HUES48 (cell line): ENCODE data around the gene IGFBP4.

Experiments
- H3K27ac ChIP-seq: one replicate; pipeline ENCODE4 v1.7.0; 2013; ENCODE audit warnings: low read depth, low read length, inconsistent platforms
- H3K27me3 ChIP-seq: 2 replicates; pipeline ENCODE4 v1.6.1; 2013; ENCODE audit warnings: mild to moderate bottlenecking, low read length; ENCODE audit not compliant: control insufficient read depth, insufficient read depth
- H3K36me3 ChIP-seq: 2 replicates; pipeline ENCODE4 v1.6.1; 2013; ENCODE audit warnings: low read length; ENCODE audit not compliant: control insufficient read depth, insufficient read depth
- H3K4me1 ChIP-seq: 2 replicates; pipeline ENCODE4 v1.6.1; 2013; ENCODE audit warnings: mild to moderate bottlenecking, low read length; ENCODE audit not compliant: control insufficient read depth, insufficient read depth
- H3K4me3 ChIP-seq: 2 replicates; pipeline ENCODE4 v1.5.1; 2013; ENCODE audit warnings: mild to moderate bottlenecking, low read depth, low read length
- H3K9ac ChIP-seq: 2 replicates; pipeline ENCODE4 v1.6.1; 2013; ENCODE audit warnings: mild to moderate bottlenecking, low read depth, low read length, moderate library complexity
- H3K9me3 ChIP-seq: 2 replicates; pipeline ENCODE4 v1.6.1; 2013; ENCODE audit warnings: low read length; ENCODE audit not compliant: control insufficient read depth, insufficient read depth

Gene IGFBP4

GRCh38 chr17:40497695-40498094, 54.4 kb downstream of the IGFBP4 start:
- Histone ChIP-seq H3K9ac (no peak overlapping the region), H3K27ac (no peak overlapping the region)

GRCh38 chr17:40498281-40499084, 55.2 kb downstream of the IGFBP4 start:
- peaks cover 15% of the 10 kb centered on the region for H3K4me1 ChIP-seq
- no peaks in the 10 kb centered on the region for H3K9me3 ChIP-seq
- H3K4me3 ChIP-seq, result no peak overlapping the region
- no peaks in the 10 kb centered on the region for H3K27me3 ChIP-seq
- H3K27ac ChIP-seq, result no peak overlapping the region
- no peaks in the 10 kb centered on the region for H3K36me3 ChIP-seq
- H3K9ac ChIP-seq, result no peak overlapping the region

More at GRCh38 chr17:40497695-40498094, 54.4 kb downstream of the IGFBP4 start:
- Histone ChIP-seq H3K4me3 (no peak overlapping the region), H3K9me3 (no peaks in the 10 kb centered on the region), H3K27me3 (no peaks in the 10 kb centered on the region), H3K4me1 (peaks cover 15% of the 10 kb centered on the region), H3K36me3 (no peaks in the 10 kb centered on the region)

GRCh38 chr17:40499551-40500189, 56.4 kb downstream of the IGFBP4 start:
- H3K9ac ChIP-seq, result no peak overlapping the region

GRCh38 chr17:40500190-40500589, 56.9 kb downstream of the IGFBP4 start:
- no peaks in the 10 kb centered on the region for H3K9me3 ChIP-seq
- no peak overlapping the region for H3K9ac ChIP-seq
- no peaks in the 10 kb centered on the region for H3K36me3 ChIP-seq
- peaks cover 15% of the 10 kb centered on the region for H3K4me1 ChIP-seq
- no peak overlapping the region for H3K27ac ChIP-seq
- H3K4me3 ChIP-seq, result no peak overlapping the region
- H3K27me3 ChIP-seq, result no peaks in the 10 kb centered on the region

More at GRCh38 chr17:40499551-40500189, 56.4 kb downstream of the IGFBP4 start:
- Histone ChIP-seq H3K27ac (no peak overlapping the region), H3K9me3 (no peaks in the 10 kb centered on the region), H3K4me1 (peaks cover 15% of the 10 kb centered on the region), H3K4me3 (no peak overlapping the region), H3K36me3 (no peaks in the 10 kb centered on the region), H3K27me3 (no peaks in the 10 kb centered on the region)

GRCh38 chr17:40500709-40501108, 57.5 kb downstream of the IGFBP4 start:
- no peaks in the 10 kb centered on the region for H3K27me3 ChIP-seq
- no peaks in the 10 kb centered on the region for H3K9me3 ChIP-seq
- H3K9ac ChIP-seq, result no peak overlapping the region
- H3K27ac ChIP-seq, result no peak overlapping the region
- H3K36me3 ChIP-seq, result no peaks in the 10 kb centered on the region
- peaks cover 15% of the 10 kb centered on the region for H3K4me1 ChIP-seq
- no peak overlapping the region for H3K4me3 ChIP-seq

GRCh38 chr17:40501499-40501911, 58.3 kb downstream of the IGFBP4 start, which contains the start of gene TNS4:
TSS of gene TNS4 (minus strand) at chr17:40501623. CDS start at chr17:40496425, 5,198 bp downstream.
- Histone ChIP-seq H3K9me3 (no peaks in the 10 kb centered on the region), H3K36me3 (no peaks in the 10 kb centered on the region), H3K27ac (no peak within 1 kb of the TSS), H3K27me3 (no peaks in the 10 kb centered on the region), H3K4me3 (no peak within 1 kb of the TSS), H3K9ac (no peak within 1 kb of the TSS), H3K4me1 (peaks cover 15% of the 10 kb centered on the region)

GRCh38 chr17:40502716-40503115, 59.5 kb downstream of the IGFBP4 start:
- H3K9me3 ChIP-seq, result no peaks in the 10 kb centered on the region
- no peak overlapping the region for H3K9ac ChIP-seq
- H3K4me1 ChIP-seq, result peaks cover 15% of the 10 kb centered on the region
- H3K36me3 ChIP-seq, result no peaks in the 10 kb centered on the region
- no peak overlapping the region for H3K4me3 ChIP-seq
- no peak overlapping the region for H3K27ac ChIP-seq
- no peaks in the 10 kb centered on the region for H3K27me3 ChIP-seq

GRCh38 chr17:40503154-40503553, 59.9 kb downstream of the IGFBP4 start:
- no peaks in the 10 kb centered on the region for H3K36me3 ChIP-seq
- no peaks in the 10 kb centered on the region for H3K27me3 ChIP-seq
- no peak overlapping the region for H3K9ac ChIP-seq
- H3K27ac ChIP-seq, result no peak overlapping the region
- no peaks in the 10 kb centered on the region for H3K9me3 ChIP-seq
- no peak overlapping the region for H3K4me3 ChIP-seq
- peaks cover 10% of the 10 kb centered on the region for H3K4me1 ChIP-seq

- no peak overlapping the region for H3K27ac ChIP-seq
- H3K36me3 ChIP-seq, result no peaks in the 10 kb centered on the region
- no peaks in the 10 kb centered on the region for H3K9me3 ChIP-seq
- H3K27me3 ChIP-seq, result no peaks in the 10 kb centered on the region
- no peak overlapping the region for H3K9ac ChIP-seq
- peaks cover 7% of the 10 kb centered on the region; the same call in 1 of the 2 replicates for H3K4me1 ChIP-seq
- no peak overlapping the region for H3K4me3 ChIP-seq
These were observed 63.5 kb downstream of the IGFBP4 start for GRCh38 chr17:40506786-40507185.
